NCI-H1105 (cell line): Measurements from ENCODE around the gene MRTFB.

Experiments used
- DNase-seq: peaks from one replicate; lab custom pipeline; 2025; lab: John Stamatoyannopoulos, UW

MRTFB gene

GRCh38 chr16:14309001-14309886, 238.1 kb downstream of the MRTFB start:
- no peak for DNase-seq

GRCh38 chr16:14309906-14310305, 238.8 kb downstream of the MRTFB start:
- DNase-seq, result no peak

DNA sequence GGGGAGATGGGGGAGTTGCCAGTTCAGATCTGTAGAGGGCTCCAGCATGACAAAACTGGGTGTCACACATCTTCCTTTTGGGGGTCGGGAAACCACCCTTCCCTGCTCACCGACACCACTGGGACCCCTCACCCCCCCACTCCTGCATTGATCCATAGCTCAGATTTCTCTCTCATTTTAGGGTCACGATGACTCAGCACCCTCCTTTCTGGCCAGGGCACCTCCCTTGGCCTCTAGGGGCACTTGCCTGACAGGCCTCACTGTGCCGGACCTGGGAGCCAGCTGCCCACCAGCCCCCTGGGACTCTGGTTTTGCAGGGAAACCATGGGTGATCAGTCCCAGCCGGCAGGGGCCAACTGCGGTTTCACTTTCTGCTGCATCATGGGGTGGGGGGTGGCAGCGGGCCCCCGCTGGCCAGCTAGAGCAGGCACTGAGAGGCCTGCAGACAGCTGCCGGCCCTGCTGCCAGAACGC, 239.4 kb downstream of the MRTFB start:
- DNase-seq, result no peak

GRCh38 chr16:14314116-14314515, 243.0 kb downstream of the MRTFB start:
- DNase-seq, result no peak

DNA sequence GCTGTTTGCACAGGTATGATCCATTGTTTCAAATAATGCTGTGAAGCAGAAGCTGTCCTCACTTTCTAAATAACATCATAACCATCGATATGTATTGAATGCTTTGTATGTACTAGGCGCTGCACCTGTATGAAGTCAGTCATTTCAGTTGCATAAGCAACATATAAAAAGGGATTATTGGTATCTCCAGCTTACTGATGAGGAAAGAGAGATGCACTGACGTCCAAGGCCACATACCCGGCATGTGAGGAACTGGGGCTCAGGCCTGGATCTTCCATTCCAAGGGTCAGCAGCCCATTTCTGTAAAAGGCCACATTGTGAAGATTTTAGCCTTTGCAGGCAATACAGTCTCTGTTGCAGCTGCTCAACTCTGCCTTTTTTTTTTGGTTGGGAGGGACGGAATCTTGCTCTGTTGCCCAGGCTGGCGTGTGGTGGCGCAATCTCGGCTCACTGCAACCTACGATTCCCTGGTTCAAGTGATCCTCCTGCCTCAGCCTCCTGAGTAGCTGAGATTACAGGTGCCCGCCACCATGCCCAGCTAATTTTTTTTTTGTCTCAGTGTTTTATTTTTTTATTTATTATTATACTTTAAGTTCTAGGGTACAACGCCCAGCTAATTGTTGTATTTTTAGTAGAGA, 244.7 kb downstream of the MRTFB start:
- DNase-seq, result no peak
